K562 (cell line): Measurements from ENCODE around the gene LRRC1. TPM values are rescaled to one million over a fixed set of nuclear protein-coding genes. Genes with fewer than 3 reads are reported as not detected.

Source experiments
- ATAC-seq: fragments of 200-7000 bp; cut with Tn5 transposase; 3 replicates; pipeline ENCODE4 v1.9.1; 2020; ENCODE audit warnings: moderate library complexity
- BruUV-seq: library from RNA; stranded (reverse); fragments of 400-500 nt; replicated peaks from 2 replicates; lab custom pipeline; 2021; lab: Mats Ljungman, UMichigan
- CTCF ChIA-PET: fragments of 300-600 bp; formaldehyde crosslinking; extraction: SDS; loops from one replicate; lab custom pipeline; 2021; ENCODE audit warnings: low intra/inter-chr PET ratio; lab: Yijun Ruan, JAX
- POLR2A ChIA-PET: fragments of 300-600, 350-650 bp; sonication (Branson Sonifier 250); formaldehyde crosslinking; extraction: SDS; loops from one replicate; lab custom pipeline; 2021; ENCODE audit warnings: antibody characterized with exemption, inconsistent platforms; lab: Yijun Ruan, JAX
- DNase-seq, 4 experiments: peaks; one replicate each; pipeline versions ENCODE4 v3.0.0 to v3.0.0-alpha.2; 2011 to 2018; ENCODE audit warnings: low spot score in 3 of 4, mixed read lengths in 3 of 4; ENCODE audit errors: extremely low read depth in 1 of 4
- FAIRE-seq: peaks from 2 replicates; lab custom pipeline; 2011; peaks lifted over from hg19 to GRCh38; lab: Jason Lieb, UNC
- H2AFZ ChIP-seq: 2 replicates; pipeline ENCODE4 v1.6.0; 2011; ENCODE audit warnings: low read depth, low read length, control low read depth, inconsistent platforms
- H3K27ac ChIP-seq: fragments of 200-600 bp; 3 replicates; pipeline ENCODE4 v1.8.0; 2011; ENCODE audit warnings: low read depth, mild to moderate bottlenecking, control low read depth, inconsistent platforms, low read length, moderate library complexity, mixed read lengths; ENCODE audit errors: extremely low read depth
- H3K27me3 ChIP-seq, 2 experiments: fragments of 300-600 bp in 1 of 2; 2 replicates in 1 of 2; 3 replicates in 1 of 2; pipeline versions ENCODE4 v1.6.0 to v1.8.0; 2011; ENCODE audit warnings: inconsistent platforms in 2 of 2, low read length in 2 of 2, mild to moderate bottlenecking in 1 of 2, mixed read lengths in 1 of 2, moderate library complexity in 1 of 2; ENCODE audit not compliant: control insufficient read depth in 2 of 2, insufficient read depth in 2 of 2
- H3K36me3 ChIP-seq: fragments of 300-600 bp; 3 replicates; pipeline ENCODE4 v1.8.0; 2011; ENCODE audit warnings: mild to moderate bottlenecking, low read length, inconsistent platforms; ENCODE audit not compliant: control insufficient read depth, insufficient read depth
- H3K4me1 ChIP-seq, 2 experiments: fragments of 200-600 bp in 1 of 2; replicated peaks in 1 of 2; 2 replicates in 1 of 2; 3 replicates in 1 of 2; pipeline versions ENCODE4 v1.5.1 to v1.8.0; 2011; ENCODE audit warnings: inconsistent platforms in 2 of 2, low read length in 2 of 2, mild to moderate bottlenecking in 1 of 2, mixed read lengths in 1 of 2, moderate library complexity in 1 of 2; ENCODE audit not compliant: control insufficient read depth in 2 of 2, insufficient read depth in 2 of 2
- H3K4me2 ChIP-seq: 2 replicates; pipeline ENCODE4 v1.6.1; 2011; ENCODE audit warnings: low read length, control low read depth, inconsistent platforms, mixed read lengths; ENCODE audit not compliant: insufficient read depth
- H3K4me3 ChIP-seq: fragments of 200-600 bp; sonication (generic), shearing (Covaris generic); 2 replicates; pipeline ENCODE4 v1.5.1; 2016; ENCODE audit warnings: control low read depth, inconsistent platforms
- H3K79me2 ChIP-seq: fragments of 200-600 bp; 3 replicates; pipeline ENCODE4 v1.8.0; 2011; ENCODE audit warnings: low read length, inconsistent platforms; ENCODE audit not compliant: control insufficient read depth, insufficient read depth
- H3K9ac ChIP-seq, 2 experiments: 2 replicates each; pipeline versions ENCODE4 v1.6.0 to v1.6.1; 2011; ENCODE audit warnings: low read depth in 2 of 2, low read length in 2 of 2, control low read depth in 1 of 2, inconsistent platforms in 1 of 2, mild to moderate bottlenecking in 1 of 2, mixed read lengths in 1 of 2; ENCODE audit not compliant: insufficient read depth in 1 of 2
- H3K9me1 ChIP-seq: one replicate; pipeline ENCODE4 v1.6.0; 2011; ENCODE audit warnings: inconsistent platforms, mild to moderate bottlenecking, low read length, moderate library complexity; ENCODE audit not compliant: control insufficient read depth, insufficient read depth
- H3K9me3 ChIP-seq: replicated peaks from 2 replicates; pipeline ENCODE4 v1.5.1; 2011; ENCODE audit warnings: low read depth, low read length, inconsistent platforms; ENCODE audit not compliant: control insufficient read depth, insufficient read depth
- H4K20me1 ChIP-seq: replicated peaks from 2 replicates; pipeline ENCODE4 v1.6.1; 2011; ENCODE audit warnings: low read length, inconsistent platforms, mixed read lengths; ENCODE audit not compliant: control insufficient read depth, insufficient read depth
- CBX5 ChIP-seq: IDR thresholded peaks from 2 replicates; pipeline ENCODE4 v1.6.1; 2014; ENCODE audit warnings: low read depth, borderline replicate concordance
- CCAR2 ChIP-seq: fragments of 200-400 bp; formaldehyde crosslinking; IDR thresholded peaks from 2 replicates; pipeline ENCODE4 v1.6.1; 2017; ENCODE audit warnings: mild to moderate bottlenecking, low read depth, low read length
- HDAC8 ChIP-seq: fragments of 450-650 bp; IDR thresholded peaks from 2 replicates; pipeline ENCODE4 v1.6.1; 2016; ENCODE audit warnings: mild to moderate bottlenecking, missing genetic modification characterization, moderate library complexity, missing compliant biosample characterization
- KAT2B ChIP-seq: IDR thresholded peaks from one replicate; pipeline ENCODE4 v1.6.1; 2012; ENCODE audit warnings: low read depth, mild to moderate bottlenecking, control low read depth, inconsistent platforms, low read length, moderate library complexity
- KLF6 ChIP-seq: fragments of 250-450 bp; sonication (Bioruptor Pico); IDR thresholded peaks from 2 replicates; pipeline ENCODE4 v1.4.0; 2020; ENCODE audit warnings: mild to moderate bottlenecking, moderate library complexity, borderline replicate concordance
- PML ChIP-seq: IDR thresholded peaks from 2 replicates; pipeline ENCODE4 v1.6.1; 2012; ENCODE audit warnings: low read length, inconsistent platforms
- PTTG1 ChIP-seq: fragments of 450-650 bp; IDR thresholded peaks from 2 replicates; pipeline ENCODE4 v1.6.1; 2016; ENCODE audit warnings: low read depth, mild to moderate bottlenecking, missing genetic modification characterization, missing compliant biosample characterization
- ZNF175 ChIP-seq: fragments of 200-800 bp; sonication (Bioruptor generic); IDR thresholded peaks from 2 replicates; pipeline ENCODE4 v1.6.1; 2016; ENCODE audit warnings: low read depth, mild to moderate bottlenecking, missing genetic modification characterization, missing compliant biosample characterization
- ZNF324 ChIP-seq: fragments of 250-450 bp; sonication (Bioruptor Pico); IDR thresholded peaks from 2 replicates; pipeline ENCODE4 v1.4.0; 2020; ENCODE audit warnings: mild to moderate bottlenecking
- ZNF384 ChIP-seq: IDR thresholded peaks from 2 replicates; pipeline ENCODE4 v1.6.1; 2012; ENCODE audit warnings: low read depth, low read length, improper control_type of control experiment
- ZNF589 ChIP-seq: fragments of 200-800 bp; sonication (Bioruptor generic); IDR thresholded peaks from 2 replicates; pipeline ENCODE4 v1.6.1; 2016; ENCODE audit warnings: low read depth, missing genetic modification characterization, missing compliant biosample characterization
- WGBS: fragments of 100-300 bp; shearing (Covaris generic); methylation state at CpG from one replicate; pipeline ENCODE4 v1.1.6; 2016; ENCODE audit warnings: low coverage, mixed read lengths; ENCODE audit not compliant: insufficient coverage; ENCODE audit errors: missing lambda C conversion rate; 5-methylcytosine and 5-hydroxymethylcytosine counted together
- in situ Hi-C: fragments of 300-500 bp; cut with MboI; formaldehyde crosslinking; loops from 4 replicates; pipeline ENCODE4 v1.15.0; 2018; ENCODE audit warnings: inconsistent platforms, mixed read lengths
- intact Hi-C: fragments of 100-400 bp; cut with micrococcal nuclease; formaldehyde crosslinking; loops from 2 replicates; pipeline ENCODE4 v1.14.2; 2022
- polyA plus RNA-seq, 8 experiments: library from polyadenylated mRNA; depleted of rRNA in 4 of 8; stranded (reverse) in 5 of 8; unstranded in 3 of 8; fragments of >200 nt; fragmentation: Nextera tagmentation in 2 of 8; fragmentation: Illumina TruSeq in 1 of 8; extraction: Ambion mirVana in 2 of 8; extraction: Trizol in 1 of 8; gene quantifications; 2 replicates each; pipeline versions ENCODE4 v1.2.1 to v1.2.3, GENCODE V29; 2011 to 2014; ENCODE audit warnings: inconsistent platforms in 1 of 8, missing spikeins in 1 of 8
- total RNA-seq, 7 experiments: library from RNA; depleted of rRNA in 6 of 7; stranded (reverse); fragments of >200 nt in 6 of 7; fragmentation: Illumina TruSeq in 2 of 7; extraction: Trizol in 2 of 7; gene quantifications; 2 replicates each; pipeline versions ENCODE4 v1.2.1 to v1.2.3, GENCODE V29; 2011 to 2021; ENCODE audit warnings: low replicate concordance in 1 of 7
- TF ChIP-seq, protein P1 (sequence below): sonication (generic); formaldehyde crosslinking; IDR thresholded peaks from 2 replicates; pipeline ENCODE4 v1.5.0; 2020; ENCODE audit warnings: missing genetic modification reagents
- TF ChIP-seq, protein P2 (sequence below): fragments of 450-650 bp; conservative IDR thresholded peaks from 2 replicates; pipeline ENCODE4 v1.6.1; 2016; ENCODE audit warnings: missing genetic modification characterization, low read depth, mild to moderate bottlenecking, control low read depth, missing compliant biosample characterization

LRRC1 gene
- total and polyA plus RNA-seq, 9 of the 15 experiments (the other 6 are each of a cell fraction or from before 2014, with no cell fraction given) = not detected

DNA sequence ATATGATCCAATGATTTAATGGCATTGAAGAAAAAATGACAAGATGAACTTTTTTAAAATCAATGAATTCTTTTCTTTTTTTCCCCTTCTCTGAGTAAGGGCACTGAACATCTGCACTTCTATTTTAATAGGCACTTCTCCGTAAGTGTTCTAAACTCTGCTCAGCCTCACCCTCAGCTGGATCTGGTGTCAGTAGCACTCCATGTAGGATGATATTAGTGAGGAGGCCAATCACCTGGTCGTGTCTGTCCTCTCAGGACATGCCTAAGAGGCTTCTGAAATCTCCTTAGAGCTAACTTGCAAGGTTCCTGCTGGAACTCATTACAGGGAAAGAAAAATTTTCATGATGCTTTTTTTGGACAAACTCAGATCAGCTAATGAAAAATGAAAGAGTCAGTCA, 167.8 kb downstream of the LRRC1 start:
- H3K79me2 ChIP-seq = no peaks in the 10 kb centered on the region
- WGBS = 0% methylated on average over 2 of the region's 2 CpGs
- no peaks in the 10 kb centered on the region for H3K27me3 ChIP-seq
- no peaks in the 10 kb centered on the region for H4K20me1 ChIP-seq
- no peak for TF ChIP-seq CCAR2
- TF ChIP-seq ZNF175 (CRISPR knock-in tag) = no peak
- no peak for TF ChIP-seq KLF6 (CRISPR knock-in tag)
- no peak for TF ChIP-seq ZNF384
- TF ChIP-seq HDAC8 (tag) = no peak
- no peak for TF ChIP-seq CBX5
- TF ChIP-seq PTTG1 (tag) = no peak
- no peak for TF ChIP-seq PML
- TF ChIP-seq, protein P1, sequence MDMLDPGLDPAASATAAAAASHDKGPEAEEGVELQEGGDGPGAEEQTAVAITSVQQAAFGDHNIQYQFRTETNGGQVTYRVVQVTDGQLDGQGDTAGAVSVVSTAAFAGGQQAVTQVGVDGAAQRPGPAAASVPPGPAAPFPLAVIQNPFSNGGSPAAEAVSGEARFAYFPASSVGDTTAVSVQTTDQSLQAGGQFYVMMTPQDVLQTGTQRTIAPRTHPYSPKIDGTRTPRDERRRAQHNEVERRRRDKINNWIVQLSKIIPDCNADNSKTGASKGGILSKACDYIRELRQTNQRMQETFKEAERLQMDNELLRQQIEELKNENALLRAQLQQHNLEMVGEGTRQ = no peak
- TF ChIP-seq ZNF589 (CRISPR knock-in tag) = no peak
- TF ChIP-seq KAT2B = no peak
- TF ChIP-seq ZNF324 (CRISPR knock-in tag) = no peak
- TF ChIP-seq, protein P2, sequence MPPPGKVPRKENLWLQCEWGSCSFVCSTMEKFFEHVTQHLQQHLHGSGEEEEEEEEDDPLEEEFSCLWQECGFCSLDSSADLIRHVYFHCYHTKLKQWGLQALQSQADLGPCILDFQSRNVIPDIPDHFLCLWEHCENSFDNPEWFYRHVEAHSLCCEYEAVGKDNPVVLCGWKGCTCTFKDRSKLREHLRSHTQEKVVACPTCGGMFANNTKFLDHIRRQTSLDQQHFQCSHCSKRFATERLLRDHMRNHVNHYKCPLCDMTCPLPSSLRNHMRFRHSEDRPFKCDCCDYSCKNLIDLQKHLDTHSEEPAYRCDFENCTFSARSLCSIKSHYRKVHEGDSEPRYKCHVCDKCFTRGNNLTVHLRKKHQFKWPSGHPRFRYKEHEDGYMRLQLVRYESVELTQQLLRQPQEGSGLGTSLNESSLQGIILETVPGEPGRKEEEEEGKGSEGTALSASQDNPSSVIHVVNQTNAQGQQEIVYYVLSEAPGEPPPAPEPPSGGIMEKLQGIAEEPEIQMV (tag) = no peak
- H2AFZ ChIP-seq = no peak overlapping the region
- no peaks in the 10 kb centered on the region for H3K4me1 ChIP-seq
- H3K9ac ChIP-seq = no peak overlapping the region
- no TSS peak for BruUV-seq
- in situ Hi-C loops = no loop called here
- intact Hi-C loops = no loop called here
- POLR2A ChIA-PET = no interaction called here
- ATAC-seq = no peak
- no peak overlapping the region for H3K4me2 ChIP-seq
- no peak overlapping the region for H3K27ac ChIP-seq
- CTCF ChIA-PET = no interaction called here
- H3K4me3 ChIP-seq = no peak overlapping the region
- no peak for DNase-seq
- H3K36me3 ChIP-seq = no peaks in the 10 kb centered on the region
- H3K9me3 ChIP-seq = no peaks in the 10 kb centered on the region
- no peaks in the 10 kb centered on the region for H3K9me1 ChIP-seq
- no peak for FAIRE-seq
